WI38 (cell line): ENCODE results near the gene CEND1.

ENCODE experiments used
- H3K4me3 ChIP-seq: 2 replicates; pipeline ENCODE4 v1.5.1; 2011; ENCODE audit warnings: low read depth, mild to moderate bottlenecking, control low read depth, low read length
- CTCF ChIP-seq: IDR thresholded peaks from 2 replicates; pipeline ENCODE4 v1.5.1; 2012; ENCODE audit warnings: low read depth, mild to moderate bottlenecking, control low read depth, low read length

The CEND1 gene

DNA sequence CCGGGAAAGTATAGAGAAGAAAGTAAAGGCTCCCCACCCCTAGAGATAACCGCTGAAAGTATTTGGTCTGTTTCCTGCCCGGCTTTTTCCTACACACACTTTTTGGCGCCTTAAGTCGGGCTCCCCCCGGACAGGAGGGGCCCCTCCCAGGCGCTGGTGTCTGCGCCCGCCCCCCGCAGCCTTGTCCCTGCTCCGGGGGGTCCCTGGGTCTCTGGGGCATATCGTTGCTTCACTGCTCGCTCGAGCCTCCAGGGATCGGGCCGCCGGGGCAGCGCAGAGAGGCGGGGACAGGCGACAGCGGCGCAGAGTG lies 36.9 kb upstream of the CEND1 start:
- TF ChIP-seq CTCF: no peak
- H3K4me3 ChIP-seq: no peak overlapping the region

GRCh38 chr11:826227-826621 lies 36.3 kb upstream of the CEND1 start:
- no peak for TF ChIP-seq CTCF
- no peak overlapping the region for H3K4me3 ChIP-seq

DNA sequence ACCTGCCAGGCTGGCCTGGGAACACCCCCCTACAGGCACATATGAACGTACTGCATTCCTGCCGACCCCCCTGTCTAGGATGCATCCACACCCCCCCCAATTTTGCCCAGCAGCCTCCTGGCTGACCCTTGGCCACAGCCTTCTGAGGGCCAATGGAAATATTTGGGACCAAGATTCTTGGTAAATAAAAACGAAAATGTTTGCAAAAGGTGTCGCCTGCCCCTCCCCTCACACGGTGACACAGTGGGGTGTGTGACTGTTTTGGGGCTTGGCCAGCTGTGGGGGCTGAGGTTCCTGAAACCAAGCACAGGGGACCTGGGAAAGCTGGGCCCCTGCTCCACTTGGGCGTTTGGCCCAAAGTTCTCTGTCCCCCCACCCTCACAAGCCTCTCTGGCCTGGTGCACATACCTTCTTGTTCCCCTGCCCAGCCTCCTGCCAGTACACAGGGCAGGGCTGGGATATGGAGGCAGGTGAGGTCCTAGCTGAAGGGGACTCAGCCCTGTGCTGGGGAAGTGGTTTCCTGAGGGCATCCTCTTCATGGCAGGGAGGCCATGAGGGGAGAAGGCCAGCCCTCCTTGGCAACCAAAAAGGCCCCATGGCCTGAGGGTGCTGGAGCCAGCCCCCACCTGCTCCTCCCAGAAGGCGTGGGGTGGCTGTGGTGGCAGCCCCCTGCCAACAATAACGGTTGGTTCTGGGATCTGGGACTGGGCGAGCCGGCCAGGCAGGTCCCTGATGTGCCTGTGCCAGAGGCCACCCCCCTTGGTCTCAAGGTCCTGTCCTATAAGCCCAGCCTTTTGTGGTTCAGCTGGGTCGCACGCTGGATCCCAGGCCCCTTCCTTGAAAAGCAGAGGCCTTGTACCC lies 35.7 kb upstream of the CEND1 start:
- TF ChIP-seq CTCF: no peak
- H3K4me3 ChIP-seq: no peak overlapping the region

DNA sequence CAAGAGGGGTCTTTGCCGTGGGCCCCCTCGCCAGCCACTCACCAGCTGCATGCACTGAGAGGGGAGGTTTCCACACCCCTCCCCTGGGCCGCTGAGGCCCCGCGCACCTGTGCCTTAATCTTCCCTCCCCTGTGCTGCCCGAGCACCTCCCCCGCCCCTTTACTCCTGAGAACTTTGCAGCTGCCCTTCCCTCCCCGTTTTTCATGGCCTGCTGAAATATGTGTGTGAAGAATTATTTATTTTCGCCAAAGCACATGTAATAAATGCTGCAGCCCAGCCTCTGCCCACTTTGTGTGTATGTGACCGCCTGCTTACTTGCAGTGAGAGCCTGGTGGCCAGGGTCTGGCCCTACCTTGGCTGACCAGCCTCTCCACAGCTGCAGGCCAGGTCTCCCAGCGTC lies 35.1 kb upstream of the CEND1 start:
- TF ChIP-seq CTCF: no peak
- H3K4me3 ChIP-seq: no peak overlapping the region

DNA sequence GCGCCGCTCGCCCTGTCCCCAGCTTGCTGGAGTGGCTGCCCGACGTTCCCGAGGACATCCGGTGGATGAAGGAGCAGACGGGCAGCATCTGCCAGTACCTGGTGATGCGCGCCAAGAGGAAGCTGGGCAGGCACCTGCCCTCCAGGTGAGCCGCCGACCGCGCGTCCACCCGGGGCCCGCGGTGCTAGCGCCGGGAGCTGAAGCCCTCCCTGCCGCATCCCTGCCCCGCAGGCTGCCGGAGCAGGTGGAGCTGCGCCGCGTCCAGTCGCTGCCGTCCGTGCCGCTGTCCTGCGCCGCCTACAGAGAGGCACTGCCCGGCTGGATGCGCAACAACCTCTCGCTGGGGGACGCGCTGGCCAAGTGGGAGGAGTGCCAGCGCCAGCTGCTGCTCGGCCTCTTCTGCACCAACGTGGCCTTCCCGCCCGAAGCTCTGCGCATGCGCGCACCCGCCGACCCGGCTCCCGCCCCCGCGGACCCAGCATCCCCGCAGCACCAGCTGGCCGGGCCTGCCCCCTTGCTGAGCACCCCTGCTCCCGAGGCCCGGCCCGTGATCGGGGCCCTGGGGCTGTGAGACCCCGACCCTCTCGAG lies 34.5 kb upstream of the CEND1 start:
- H3K4me3 ChIP-seq: no peak overlapping the region
- no peak for TF ChIP-seq CTCF

DNA sequence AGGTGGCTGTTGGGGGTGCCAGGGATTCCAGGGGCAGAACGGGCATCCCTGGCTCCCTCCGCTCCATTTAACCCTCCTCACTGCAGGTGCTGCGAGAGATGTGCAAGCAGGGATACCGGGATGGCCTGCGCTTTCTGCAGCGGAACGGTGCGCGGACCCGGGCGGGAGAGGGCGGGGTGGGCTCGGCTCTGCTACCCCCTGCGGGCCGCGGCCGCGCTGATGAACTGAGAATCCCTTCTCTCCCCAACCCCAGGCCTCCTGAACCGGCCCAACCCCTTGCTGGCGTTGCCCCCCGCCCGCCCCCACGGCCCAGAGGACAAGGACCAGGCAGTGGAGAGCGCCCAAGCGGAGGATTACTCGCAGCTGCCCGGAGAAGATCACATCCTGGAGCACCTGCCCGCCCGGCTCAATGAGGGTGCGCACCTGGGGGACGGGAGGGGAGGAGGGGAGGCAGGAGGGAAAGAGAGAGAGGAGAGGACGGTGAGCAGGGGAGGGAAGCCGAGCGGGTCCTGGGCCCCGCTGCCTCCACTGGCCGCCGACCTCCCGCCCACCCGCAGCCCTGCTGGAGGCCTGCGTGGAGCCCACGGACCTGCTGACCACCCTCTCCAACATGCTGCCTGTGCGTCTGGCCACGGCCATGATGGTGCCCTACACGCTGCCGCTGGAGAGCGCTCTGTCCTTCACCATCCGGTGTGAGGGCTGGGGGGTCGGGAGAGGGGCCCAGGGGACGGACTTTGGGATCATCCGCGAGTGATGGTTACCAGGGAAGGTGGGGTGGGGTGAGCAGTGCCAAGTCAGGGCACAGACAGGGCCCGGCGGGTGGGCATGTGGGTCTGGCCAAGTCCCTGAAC lies 33.8 kb upstream of the CEND1 start:
- no peak overlapping the region for H3K4me3 ChIP-seq
- TF ChIP-seq CTCF: no peak
